ENCODE results near the gene PDE1A.

PDE1A gene

GRCh38 chr2:182321096-182321495, 105.7 kb downstream of the PDE1A start:
- no peaks in the 10 kb centered on the region for H3K27me3 Mint-ChIP-seq (ENCODE audit: low read depth, poor library complexity)
- H3K27ac Mint-ChIP-seq, result no peak overlapping the region
- no peaks in the 10 kb centered on the region for H3K4me1 Mint-ChIP-seq
- H3K4me3 Mint-ChIP-seq, result no peak overlapping the region
- H3K36me3 Mint-ChIP-seq (ENCODE audit: low read depth), result no peaks in the 10 kb centered on the region
- H3K9me3 Mint-ChIP-seq, result no peaks in the 10 kb centered on the region
- TF ChIP-seq, protein P1, sequence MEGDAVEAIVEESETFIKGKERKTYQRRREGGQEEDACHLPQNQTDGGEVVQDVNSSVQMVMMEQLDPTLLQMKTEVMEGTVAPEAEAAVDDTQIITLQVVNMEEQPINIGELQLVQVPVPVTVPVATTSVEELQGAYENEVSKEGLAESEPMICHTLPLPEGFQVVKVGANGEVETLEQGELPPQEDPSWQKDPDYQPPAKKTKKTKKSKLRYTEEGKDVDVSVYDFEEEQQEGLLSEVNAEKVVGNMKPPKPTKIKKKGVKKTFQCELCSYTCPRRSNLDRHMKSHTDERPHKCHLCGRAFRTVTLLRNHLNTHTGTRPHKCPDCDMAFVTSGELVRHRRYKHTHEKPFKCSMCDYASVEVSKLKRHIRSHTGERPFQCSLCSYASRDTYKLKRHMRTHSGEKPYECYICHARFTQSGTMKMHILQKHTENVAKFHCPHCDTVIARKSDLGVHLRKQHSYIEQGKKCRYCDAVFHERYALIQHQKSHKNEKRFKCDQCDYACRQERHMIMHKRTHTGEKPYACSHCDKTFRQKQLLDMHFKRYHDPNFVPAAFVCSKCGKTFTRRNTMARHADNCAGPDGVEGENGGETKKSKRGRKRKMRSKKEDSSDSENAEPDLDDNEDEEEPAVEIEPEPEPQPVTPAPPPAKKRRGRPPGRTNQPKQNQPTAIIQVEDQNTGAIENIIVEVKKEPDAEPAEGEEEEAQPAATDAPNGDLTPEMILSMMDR (IDR thresholded peaks at IDR 0.05), result no peak
- DNase-seq, result no peak

- H3K27me3 Mint-ChIP-seq (ENCODE audit: low read depth, poor library complexity), result no peaks in the 10 kb centered on the region
- H3K27ac Mint-ChIP-seq, result no peak overlapping the region
- H3K4me1 Mint-ChIP-seq, result no peaks in the 10 kb centered on the region
- no peaks in the 10 kb centered on the region for H3K9me3 Mint-ChIP-seq
- H3K36me3 Mint-ChIP-seq (ENCODE audit: low read depth), result no peaks in the 10 kb centered on the region
- no peak for DNase-seq
- H3K4me3 Mint-ChIP-seq, result no peak overlapping the region
- TF ChIP-seq, protein P1 (IDR thresholded peaks at IDR 0.05), result no peak
Observed at GRCh38 chr2:182319556-182320505, 107.0 kb downstream of the PDE1A start.

GRCh38 chr2:182318466-182319220, 108.2 kb downstream of the PDE1A start:
- H3K9me3 Mint-ChIP-seq, result no peaks in the 10 kb centered on the region
- no peak for DNase-seq
- H3K4me3 Mint-ChIP-seq, result no peak overlapping the region
- no peaks in the 10 kb centered on the region for H3K27me3 Mint-ChIP-seq (ENCODE audit: low read depth, poor library complexity)
- TF ChIP-seq, protein P1 (IDR thresholded peaks at IDR 0.05), result no peak
- no peak overlapping the region for H3K27ac Mint-ChIP-seq
- H3K4me1 Mint-ChIP-seq, result no peaks in the 10 kb centered on the region
- H3K36me3 Mint-ChIP-seq (ENCODE audit: low read depth), result no peaks in the 10 kb centered on the region

DNA sequence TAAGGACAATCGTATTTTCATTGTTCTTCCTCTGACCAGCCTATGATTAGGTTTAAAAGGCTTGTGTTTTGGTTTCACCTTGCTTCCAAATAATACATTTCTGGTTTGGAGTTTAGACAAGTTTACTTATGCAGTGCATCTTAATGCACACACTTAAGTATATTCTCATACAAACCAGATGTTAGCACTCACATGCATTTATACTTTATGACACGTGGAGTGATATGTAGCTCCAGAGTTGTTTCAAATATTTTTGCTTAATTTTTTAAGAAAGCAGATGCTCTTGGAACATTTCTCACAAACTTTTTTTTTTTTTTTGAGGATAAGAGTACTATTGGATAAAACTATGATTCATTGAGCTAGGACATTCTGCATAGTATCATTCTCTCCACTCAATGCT, 109.9 kb downstream of the PDE1A start:
- Mint-ChIP-seq H3K9me3 (no peaks in the 10 kb centered on the region), H3K36me3 (ENCODE audit: low read depth) (no peaks in the 10 kb centered on the region), H3K27me3 (ENCODE audit: low read depth, poor library complexity) (no peaks in the 10 kb centered on the region), H3K4me1 (no peaks in the 10 kb centered on the region), H3K27ac (no peak overlapping the region), H3K4me3 (no peak overlapping the region)
- TF ChIP-seq, protein P1 (IDR thresholded peaks at IDR 0.05), result no peak
- DNase-seq, result no peak

- Mint-ChIP-seq H3K9me3 (no peaks in the 10 kb centered on the region), H3K4me1 (peaks cover 9% of the 10 kb centered on the region), H3K4me3 (no peak overlapping the region), H3K27ac (no peak overlapping the region), H3K27me3 (ENCODE audit: low read depth, poor library complexity) (peaks cover 3% of the 10 kb centered on the region), H3K36me3 (ENCODE audit: low read depth) (no peaks in the 10 kb centered on the region)
- TF ChIP-seq, protein P1 (IDR thresholded peaks at IDR 0.05), result no peak
- DNase-seq, result no peak
Observed at GRCh38 chr2:182302972-182303371, 123.9 kb downstream of the PDE1A start.
